A673 (cell line): ENCODE measurements around the gene CLDN34.

ENCODE experiments used
- CTCF ChIP-seq: fragments of 300-800, 200-600 bp; sonication (generic); conservative IDR thresholded peaks from 2 replicates; pipeline ENCODE4 v1.5.1; 2017; ENCODE audit warnings: low read depth, mild to moderate bottlenecking, antibody characterized with exemption, low read length, moderate library complexity, mixed read lengths
- EZH2 ChIP-seq: fragments of 200-600 bp; sonication (generic); IDR thresholded peaks from 2 replicates; pipeline ENCODE4 v1.6.1; 2017; ENCODE audit warnings: borderline replicate concordance, low read depth, mild to moderate bottlenecking, mixed read lengths, antibody characterized with exemption, low read length; ENCODE audit not compliant: poor library complexity, severe bottlenecking

DNA sequence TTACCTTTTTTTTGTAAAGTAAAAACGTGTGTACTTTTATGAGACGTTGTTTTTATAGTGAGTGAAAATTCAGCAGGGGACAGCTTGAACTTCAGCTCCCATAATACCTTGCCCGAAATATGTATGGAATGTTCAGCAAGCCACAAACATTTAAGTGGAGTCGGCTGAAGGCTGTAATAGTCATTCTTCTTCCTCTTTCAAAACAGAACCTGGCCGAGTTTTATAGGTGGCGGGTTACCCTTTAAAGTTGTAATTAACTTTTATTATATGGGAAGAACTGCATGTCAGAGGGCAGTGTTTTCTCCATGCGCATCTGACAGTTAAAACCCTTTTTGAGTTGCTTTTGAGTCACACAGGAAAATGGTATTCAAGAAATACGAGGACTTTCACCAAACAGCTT lies 50.7 kb downstream of the CLDN34 start:
- no peak for TF ChIP-seq EZH2
- TF ChIP-seq CTCF, result no peak
